HEK293 (cell line): ENCODE measurements around the gene ARHGAP25.

Experiments used
- CTCF ChIA-PET: fragments of 350-600 bp; formaldehyde crosslinking; extraction: SDS; loops from one replicate; lab custom pipeline; 2021; ENCODE audit warnings: antibody characterized with exemption; lab: Yijun Ruan, JAX
- POLR2A ChIA-PET: fragments of 300-600 bp; formaldehyde crosslinking; extraction: SDS; loops from one replicate; lab custom pipeline; 2020; ENCODE audit warnings: antibody characterized with exemption, inconsistent platforms; lab: Yijun Ruan, JAX
- H3K27ac ChIP-seq: fragments of 200-500 bp; sonication (Bioruptor generic); 2 replicates; pipeline ENCODE4 v1.5.1; 2014; ENCODE audit warnings: low read depth, low read length, control low read depth, inconsistent platforms; ENCODE audit errors: extremely low read depth
- H3K36me3 ChIP-seq, 2 experiments: fragments of 200-500 bp in 1 of 2; sonication (Bioruptor generic) in 1 of 2; 1 replicate in 1 of 2; 2 replicates in 1 of 2; pipeline ENCODE4 v1.5.1; 2014 to 2017; ENCODE audit warnings: inconsistent platforms in 2 of 2, low read length in 2 of 2; ENCODE audit not compliant: control insufficient read depth in 2 of 2, insufficient read depth in 1 of 2
- H3K4me1 ChIP-seq: fragments of 200-500 bp; sonication (Bioruptor generic); 2 replicates; pipeline ENCODE4 v1.5.1; 2014; ENCODE audit warnings: mild to moderate bottlenecking, low read length, inconsistent platforms; ENCODE audit not compliant: control insufficient read depth, insufficient read depth
- H3K4me3 ChIP-seq: 2 replicates; pipeline ENCODE4 v1.5.1; 2011; ENCODE audit warnings: low read depth, mild to moderate bottlenecking, control low read depth, low read length, moderate library complexity
- H3K9me3 ChIP-seq: fragments of 200-500 bp; sonication (Bioruptor generic); 2 replicates; pipeline ENCODE4 v1.5.1; 2014; ENCODE audit warnings: low read depth, low read length, inconsistent platforms; ENCODE audit not compliant: control insufficient read depth, insufficient read depth
- CTCF ChIP-seq: fragments of 450-650 bp; formaldehyde crosslinking; IDR thresholded peaks from 2 replicates; pipeline ENCODE4 v1.5.1; 2016; ENCODE audit warnings: missing biosample characterization, missing genetic modification characterization
- PRDM2 ChIP-seq: fragments of 450-650 bp; formaldehyde crosslinking; IDR thresholded peaks from 2 replicates; pipeline ENCODE4 v1.5.1; 2016; ENCODE audit warnings: missing biosample characterization, missing genetic modification characterization, borderline replicate concordance
- PRDM4 ChIP-seq: fragments of 450-650 bp; formaldehyde crosslinking; IDR thresholded peaks from 2 replicates; pipeline ENCODE4 v1.5.1; 2017; ENCODE audit warnings: missing biosample characterization, missing genetic modification characterization
- REST ChIP-seq: fragments of 450-650 bp; formaldehyde crosslinking; IDR thresholded peaks from 2 replicates; pipeline ENCODE4 v1.5.1; 2016; ENCODE audit warnings: missing biosample characterization, missing genetic modification characterization
- SCRT1 ChIP-seq: fragments of 450-650 bp; formaldehyde crosslinking; IDR thresholded peaks from 2 replicates; pipeline ENCODE4 v1.5.1; 2016; ENCODE audit warnings: missing biosample characterization, missing genetic modification characterization, borderline replicate concordance
- SCRT2 ChIP-seq: fragments of 450-650 bp; formaldehyde crosslinking; IDR thresholded peaks from 2 replicates; pipeline ENCODE4 v1.5.1; 2016; ENCODE audit warnings: missing biosample characterization, missing genetic modification characterization
- ZBTB17 ChIP-seq: fragments of 450-650 bp; formaldehyde crosslinking; IDR thresholded peaks from 2 replicates; pipeline ENCODE4 v1.5.1; 2016; ENCODE audit warnings: missing biosample characterization, missing genetic modification characterization
- ZNF202 ChIP-seq: fragments of 450-650 bp; formaldehyde crosslinking; IDR thresholded peaks from 2 replicates; pipeline ENCODE4 v1.5.1; 2016; ENCODE audit warnings: missing biosample characterization, missing genetic modification characterization, borderline replicate concordance
- ZNF266 ChIP-seq: fragments of 450-650 bp; formaldehyde crosslinking; IDR thresholded peaks from 2 replicates; pipeline ENCODE4 v1.5.1; 2016; ENCODE audit warnings: missing biosample characterization, missing genetic modification characterization, low read depth
- ZNF292 ChIP-seq: fragments of 450-650 bp; formaldehyde crosslinking; IDR thresholded peaks from 2 replicates; pipeline ENCODE4 v1.5.1; 2016; ENCODE audit warnings: low read depth, missing biosample characterization, missing genetic modification characterization, borderline replicate concordance
- ZNF311 ChIP-seq: fragments of 450-650 bp; formaldehyde crosslinking; IDR thresholded peaks from 2 replicates; pipeline ENCODE4 v1.5.1; 2017; ENCODE audit warnings: missing biosample characterization, missing genetic modification characterization, borderline replicate concordance
- ZNF324 ChIP-seq: fragments of 450-650 bp; formaldehyde crosslinking; IDR thresholded peaks from 2 replicates; pipeline ENCODE4 v1.5.1; 2016; ENCODE audit warnings: missing biosample characterization, missing genetic modification characterization
- ZNF362 ChIP-seq: fragments of 450-650 bp; formaldehyde crosslinking; IDR thresholded peaks from 2 replicates; pipeline ENCODE4 v1.5.1; 2016; ENCODE audit warnings: missing biosample characterization, missing genetic modification characterization
- ZNF391 ChIP-seq: fragments of 450-650 bp; formaldehyde crosslinking; IDR thresholded peaks from 2 replicates; pipeline ENCODE4 v1.5.1; 2016; ENCODE audit warnings: low read depth, missing biosample characterization, missing genetic modification characterization, borderline replicate concordance
- ZNF529 ChIP-seq: fragments of 450-650 bp; formaldehyde crosslinking; IDR thresholded peaks from 2 replicates; pipeline ENCODE4 v1.5.1; 2017; ENCODE audit warnings: missing genetic modification characterization, missing biosample characterization; ENCODE audit not compliant: insufficient replicate concordance
- ZNF600 ChIP-seq: fragments of 450-650 bp; formaldehyde crosslinking; IDR thresholded peaks from 2 replicates; pipeline ENCODE4 v1.5.1; 2016; ENCODE audit warnings: missing biosample characterization, missing genetic modification characterization
- ZNF624 ChIP-seq: fragments of 450-650 bp; formaldehyde crosslinking; IDR thresholded peaks from 2 replicates; pipeline ENCODE4 v1.5.1; 2017; ENCODE audit warnings: missing biosample characterization, missing genetic modification characterization
- ZNF654 ChIP-seq: fragments of 450-650 bp; formaldehyde crosslinking; IDR thresholded peaks from 2 replicates; pipeline ENCODE4 v1.5.1; 2016; ENCODE audit warnings: low read depth, missing biosample characterization, missing genetic modification characterization
- ZNF660 ChIP-seq: fragments of 450-650 bp; IDR thresholded peaks from 2 replicates; pipeline ENCODE4 v1.5.1; 2018; ENCODE audit warnings: missing biosample characterization, mild to moderate bottlenecking, missing genetic modification characterization
- ZNF792 ChIP-seq: fragments of 450-650 bp; formaldehyde crosslinking; IDR thresholded peaks from 2 replicates; pipeline ENCODE4 v1.5.1; 2016; ENCODE audit warnings: missing biosample characterization, missing genetic modification characterization
- ZSCAN16 ChIP-seq: fragments of 450-650 bp; formaldehyde crosslinking; IDR thresholded peaks from 2 replicates; pipeline ENCODE4 v1.5.1; 2016; ENCODE audit warnings: missing biosample characterization, missing genetic modification characterization

Gene ARHGAP25

GRCh38 chr2:68709421-68709911 lies 25.1 kb upstream of the ARHGAP25 start:
- H3K4me1 ChIP-seq, result no peaks in the 10 kb centered on the region; the same call in 1 of the 2 replicates
- ChIA-PET POLR2A (no interaction called here), CTCF (interaction anchor here (0.5 to 5.7 kb wide), 56 partner anchors 9 to 335 kb away, joined by 3 to 80 read pairs (median 4); partner anchors contain the start of genes APLF and FBXO48)
- H3K9me3 ChIP-seq, result no peaks in the 10 kb centered on the region
- no peaks in the 10 kb centered on the region for H3K36me3 ChIP-seq
- no peak overlapping the region for H3K4me3 ChIP-seq
- H3K27ac ChIP-seq, result no peak overlapping the region
- peak; percentile 24; the same call in 1 of the 2 replicates for TF ChIP-seq SCRT1 (tag by site-specific recombination)
- no peak for TF ChIP-seq ZNF529 (tag by site-specific recombination)
- TF ChIP-seq PRDM4 (tag by site-specific recombination), result no peak
- no peak for TF ChIP-seq ZSCAN16 (tag by site-specific recombination)
- no peak for TF ChIP-seq ZNF391 (tag by site-specific recombination)
- TF ChIP-seq ZNF624, result no peak
- TF ChIP-seq ZNF654 (tag by site-specific recombination), result peak; percentile 71
- no peak for TF ChIP-seq PRDM2 (tag by site-specific recombination)
- no peak for TF ChIP-seq ZNF311
- no peak for TF ChIP-seq ZNF600
- no peak for TF ChIP-seq ZNF792 (tag by site-specific recombination)
- TF ChIP-seq ZNF660 (tag by site-specific recombination), result peak; percentile 72; the same call in 1 of the 2 replicates
- no peak for TF ChIP-seq ZNF324 (tag by site-specific recombination)
- TF ChIP-seq ZNF362 (tag by site-specific recombination), result peak; percentile 62; the same call in 1 of the 2 replicates
- no peak for TF ChIP-seq REST (tag by site-specific recombination)
- TF ChIP-seq SCRT2 (tag by site-specific recombination), result peak; percentile 74
- no peak for TF ChIP-seq ZNF292 (tag by site-specific recombination)
- TF ChIP-seq ZNF202, result no peak
- 0 out of 2 replicates have a peak, but pooled peaks have one; percentile 45 for TF ChIP-seq CTCF
- no peak for TF ChIP-seq ZNF266 (tag by site-specific recombination)
- peak; percentile 82 for TF ChIP-seq ZBTB17
